ENCODE data around the gene CD7. TPM values are rescaled to one million over a fixed set of nuclear protein-coding genes. Genes with fewer than 3 reads are reported as not detected.

The CD7 gene
- total and polyA plus RNA-seq, 9 of the 15 experiments (the other 6 are each of a cell fraction or from before 2014, with no cell fraction given), result 0.21 to 0.35 TPM; not detected in 7

DNA sequence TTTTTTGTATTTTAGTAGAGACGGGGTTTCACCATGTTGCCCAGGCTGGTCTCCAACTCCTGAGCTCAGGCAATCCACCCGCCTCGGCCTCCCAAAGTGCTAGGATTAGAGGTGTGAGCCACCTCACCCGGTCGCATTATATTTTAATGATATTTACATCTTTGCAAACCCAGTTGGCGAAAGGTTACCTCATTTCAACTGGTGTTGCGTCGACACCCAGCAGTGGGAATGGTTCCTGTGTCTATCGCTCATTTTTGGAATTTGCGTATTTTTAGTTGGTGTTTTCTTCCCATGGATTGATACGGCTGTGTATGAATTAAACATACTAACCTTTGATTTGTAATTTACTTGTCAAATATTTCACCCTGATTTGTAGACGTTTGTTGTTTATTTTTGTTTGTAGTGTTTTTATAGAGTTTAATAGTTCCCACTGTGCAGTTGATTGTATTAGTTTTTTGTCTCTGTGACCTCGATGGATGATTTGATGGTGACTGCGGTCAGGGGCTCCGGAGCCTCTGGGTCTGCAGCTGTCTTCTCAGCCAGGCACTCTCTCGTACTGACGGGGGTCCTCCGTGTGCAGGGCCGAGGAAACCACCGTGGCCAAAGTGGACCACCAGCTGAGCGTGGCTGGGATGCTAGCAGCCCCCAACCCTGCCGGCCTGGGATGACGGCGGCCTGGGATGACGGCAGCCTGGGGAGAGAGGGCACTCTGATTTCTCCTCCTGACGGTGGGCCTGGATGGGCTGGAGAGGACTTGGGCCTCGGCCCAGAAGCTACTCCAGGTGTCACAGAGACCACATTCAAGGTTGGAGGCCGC lies 4.0 kb downstream of the CD7 start:
- in situ Hi-C loops (cut with MboI), result no loop called here
- H3K27ac ChIP-seq (ENCODE audit: extremely low read depth, low read depth, low read length), result no peak overlapping the region
- 55% methylated on average over 28 of the region's 28 CpGs for WGBS (ENCODE audit: insufficient coverage, low coverage, missing lambda C conversion rate)
- H3K9me3 ChIP-seq (replicated peaks; ENCODE audit: control insufficient read depth, insufficient read depth, low read depth, low read length), result 0 out of 2 replicates have a peak, but pooled peaks cover 4% of the 10 kb centered on the region
- H3K9me1 ChIP-seq (ENCODE audit: control insufficient read depth, insufficient read depth, low read length), result no peaks in the 10 kb centered on the region
- no TSS peak for BruUV-seq (replicated peaks)
- no peaks in the 10 kb centered on the region for H3K79me2 ChIP-seq (ENCODE audit: control insufficient read depth, insufficient read depth, low read length)
- ChIA-PET POLR2A (interaction anchor here (1.5 kb wide), 1 partner anchor 10 kb away, joined by 3 read pairs; no protein-coding TSS in a partner anchor), CTCF (ENCODE audit: low intra/inter-chr PET ratio) (no interaction called here)
- no peaks in the 10 kb centered on the region for H4K20me1 ChIP-seq (replicated peaks; ENCODE audit: control insufficient read depth, insufficient read depth, low read length)
- TF ChIP-seq TRIM28 (IDR thresholded peaks at IDR 0.05) (no peak), ZNF444 (CRISPR knock-in tag; IDR thresholded peaks at IDR 0.05) (no peak), NFE2L1 (tag; IDR thresholded peaks at IDR 0.05; ENCODE audit: borderline replicate concordance, low read depth) (no peak), BMI1 (IDR thresholded peaks at IDR 0.05; ENCODE audit: low read length) (no peak), HOXB6 (CRISPR knock-in tag; IDR thresholded peaks at IDR 0.05; ENCODE audit: borderline replicate concordance) (no peak), MYC (IDR thresholded peaks at IDR 0.05; ENCODE audit: low read depth, low read length) (no peak), MYC (CRISPR knock-in tag; IDR thresholded peaks at IDR 0.05; ENCODE audit: borderline replicate concordance, low read depth) (no peak), ZNF764 (CRISPR knock-in tag; IDR thresholded peaks at IDR 0.05; ENCODE audit: low read depth) (no peak), ZNF695 (CRISPR knock-in tag; IDR thresholded peaks at IDR 0.05) (no peak), SMARCB1 (IDR thresholded peaks at IDR 0.05; ENCODE audit: insufficient read length, low read depth) (no peak), HNRNPK (IDR thresholded peaks at IDR 0.05; ENCODE audit: low read depth, low read length, poor library complexity, severe bottlenecking) (no peak)
- TF ChIP-seq, protein P1, sequence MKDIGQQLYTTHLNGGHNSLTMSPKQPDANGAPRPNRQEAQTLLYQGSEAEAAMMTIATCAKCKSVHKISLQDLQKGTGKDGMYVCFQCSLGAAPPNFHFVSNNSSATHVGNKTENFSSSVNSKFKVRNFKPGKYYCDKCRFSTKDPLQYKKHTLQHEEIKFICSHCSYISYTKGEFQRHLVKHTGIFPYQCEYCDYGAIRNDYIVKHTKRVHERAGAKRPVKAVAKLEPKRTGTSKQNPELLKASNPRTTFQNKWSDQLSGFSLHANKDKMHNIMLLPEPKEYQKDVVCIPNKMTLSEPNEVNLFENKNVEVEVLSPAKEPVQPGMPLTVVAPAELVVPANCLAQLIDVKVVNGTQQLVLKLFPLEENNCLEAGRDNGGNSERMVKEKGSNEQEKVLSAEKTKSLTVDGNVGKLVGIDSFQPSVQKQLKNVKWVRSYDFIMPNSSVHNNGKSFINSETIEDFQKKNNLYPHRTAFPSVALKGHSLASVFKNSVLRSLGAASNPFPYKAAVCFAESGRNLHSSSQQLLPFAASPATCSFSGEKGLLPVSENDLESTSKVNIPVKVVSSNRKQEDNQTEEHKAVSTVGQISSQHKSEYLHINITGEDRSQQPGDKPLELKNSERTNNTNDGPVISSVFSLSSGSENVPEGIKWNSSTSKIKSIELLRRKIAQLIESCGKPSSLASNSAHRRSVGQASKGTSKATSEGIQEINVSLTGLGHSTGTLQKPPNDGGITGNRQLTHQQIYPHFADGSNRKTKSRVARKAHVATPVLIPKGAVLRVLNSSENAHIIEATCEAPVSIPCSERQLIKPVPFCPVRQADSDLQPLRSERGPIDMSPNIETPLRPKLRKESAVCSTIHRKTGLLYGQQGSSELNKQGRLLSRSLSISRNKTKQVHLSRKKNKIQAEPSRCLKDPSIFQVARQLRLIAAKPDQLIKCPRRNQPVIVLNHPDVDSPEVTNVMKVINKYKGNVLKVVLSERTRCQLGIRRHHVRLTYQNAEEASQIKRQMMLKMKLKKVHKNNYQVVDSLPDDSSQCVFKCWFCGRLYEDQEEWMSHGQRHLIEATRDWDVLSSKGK (CRISPR knock-in tag; IDR thresholded peaks at IDR 0.05), result no peak
- H3K36me3 ChIP-seq (ENCODE audit: control insufficient read depth, insufficient read depth, low read length), result no peaks in the 10 kb centered on the region
- no peak for DNase-seq (ENCODE audit: extremely low read depth in 1 of 4, low spot score in 3 of 4)
- peaks cover 9 to 72% of the 10 kb centered on the region in 2 experiments; a peak in 4 of 5 replicates for H3K4me1 ChIP-seq (replicated peaks in 1 of 2; ENCODE audit: control insufficient read depth in 2 of 2, insufficient read depth in 2 of 2, low read length in 2 of 2)
- no peak overlapping the region for H2AFZ ChIP-seq (ENCODE audit: low read depth, low read length)
- no peaks in the 10 kb centered on the region for H3K27me3 ChIP-seq (ENCODE audit: control insufficient read depth in 2 of 2, insufficient read depth in 2 of 2, low read length in 2 of 2)
- H3K9ac ChIP-seq (ENCODE audit: insufficient read depth in 1 of 2, low read depth in 2 of 2, low read length in 2 of 2), result peak overlapping the region in 1 of 2 experiments; percentile 62; a peak in 1 of 4 replicates
- no peak overlapping the region for H3K4me2 ChIP-seq (ENCODE audit: insufficient read depth, low read length)
- no peak overlapping the region for H3K4me3 ChIP-seq
- no peak for FAIRE-seq
- no peak for ATAC-seq
- intact Hi-C loops (cut with micrococcal nuclease), result no loop called here

Data from K562 (cell line).